ENCODE data around the gene CT47C1.

The CT47C1 gene

GRCh38 chrX:119094819-119095218 lies 22.0 kb downstream of the CT47C1 start:
- Histone ChIP-seq H3K4me3 (no peak overlapping the region), H3K27ac (no peak overlapping the region)
- no peak for DNase-seq (ENCODE audit: low spot score)
- no peak for TF ChIP-seq CTCF (IDR thresholded peaks at IDR 0.05)

GRCh38 chrX:119095936-119096335 lies 23.1 kb downstream of the CT47C1 start:
- TF ChIP-seq CTCF (IDR thresholded peaks at IDR 0.05) = no peak
- no peak overlapping the region for H3K4me3 ChIP-seq
- H3K27ac ChIP-seq = no peak overlapping the region
- no peak for DNase-seq (ENCODE audit: low spot score)

GRCh38 chrX:119101168-119101567 lies 28.4 kb downstream of the CT47C1 start:
- no peak for DNase-seq (ENCODE audit: low spot score)
- no peak overlapping the region for H3K4me3 ChIP-seq
- no peak for TF ChIP-seq CTCF (IDR thresholded peaks at IDR 0.05)
- no peak overlapping the region for H3K27ac ChIP-seq

- no peak for TF ChIP-seq CTCF (IDR thresholded peaks at IDR 0.05)
- no peak overlapping the region for H3K27ac ChIP-seq
- no peak overlapping the region for H3K4me3 ChIP-seq
Measured at GRCh38 chrX:119105826-119106225, 33.0 kb downstream of the CT47C1 start.

GRCh38 chrX:119107206-119107605 lies 34.4 kb downstream of the CT47C1 start:
- no peak for DNase-seq (ENCODE audit: low spot score)
- TF ChIP-seq CTCF (IDR thresholded peaks at IDR 0.05) = no peak

More at GRCh38 chrX:119105826-119106225, 33.0 kb downstream of the CT47C1 start:
- DNase-seq (ENCODE audit: low spot score) = no peak

GRCh38 chrX:119118780-119119395 lies 46.1 kb downstream of the CT47C1 start:
- H3K27ac ChIP-seq = no peak overlapping the region
- no peak overlapping the region for H3K4me3 ChIP-seq
- no peak for DNase-seq (ENCODE audit: low spot score)
- TF ChIP-seq CTCF (IDR thresholded peaks at IDR 0.05) = peak; percentile 55

More at GRCh38 chrX:119107206-119107605, 34.4 kb downstream of the CT47C1 start:
- no peak overlapping the region for H3K4me3 ChIP-seq
- H3K27ac ChIP-seq = no peak overlapping the region

- Histone ChIP-seq H3K27ac (no peak overlapping the region), H3K4me3 (no peak overlapping the region)
- no peak for TF ChIP-seq CTCF (IDR thresholded peaks at IDR 0.05)
- DNase-seq (ENCODE audit: low spot score) = no peak
Measured at GRCh38 chrX:119121341-119121740, 48.5 kb downstream of the CT47C1 start.

Measured in coronary artery (tissue), 2 donors.